HG03558 (cell line): ENCODE measurements around the gene SHC2.
A peak's percentile ranks its signal among the peaks of the same experiment; 100 is the strongest.

ENCODE experiments used
- ATAC-seq: cut with Tn5 transposase; IDR thresholded peaks from one replicate; pipeline ENCODE4 v1.9.1; 2021; ENCODE audit warnings: moderate number of reproducible peaks; ENCODE audit not compliant: unreplicated experiment; ENCODE audit errors: extremely low read depth

SHC2 gene

DNA sequence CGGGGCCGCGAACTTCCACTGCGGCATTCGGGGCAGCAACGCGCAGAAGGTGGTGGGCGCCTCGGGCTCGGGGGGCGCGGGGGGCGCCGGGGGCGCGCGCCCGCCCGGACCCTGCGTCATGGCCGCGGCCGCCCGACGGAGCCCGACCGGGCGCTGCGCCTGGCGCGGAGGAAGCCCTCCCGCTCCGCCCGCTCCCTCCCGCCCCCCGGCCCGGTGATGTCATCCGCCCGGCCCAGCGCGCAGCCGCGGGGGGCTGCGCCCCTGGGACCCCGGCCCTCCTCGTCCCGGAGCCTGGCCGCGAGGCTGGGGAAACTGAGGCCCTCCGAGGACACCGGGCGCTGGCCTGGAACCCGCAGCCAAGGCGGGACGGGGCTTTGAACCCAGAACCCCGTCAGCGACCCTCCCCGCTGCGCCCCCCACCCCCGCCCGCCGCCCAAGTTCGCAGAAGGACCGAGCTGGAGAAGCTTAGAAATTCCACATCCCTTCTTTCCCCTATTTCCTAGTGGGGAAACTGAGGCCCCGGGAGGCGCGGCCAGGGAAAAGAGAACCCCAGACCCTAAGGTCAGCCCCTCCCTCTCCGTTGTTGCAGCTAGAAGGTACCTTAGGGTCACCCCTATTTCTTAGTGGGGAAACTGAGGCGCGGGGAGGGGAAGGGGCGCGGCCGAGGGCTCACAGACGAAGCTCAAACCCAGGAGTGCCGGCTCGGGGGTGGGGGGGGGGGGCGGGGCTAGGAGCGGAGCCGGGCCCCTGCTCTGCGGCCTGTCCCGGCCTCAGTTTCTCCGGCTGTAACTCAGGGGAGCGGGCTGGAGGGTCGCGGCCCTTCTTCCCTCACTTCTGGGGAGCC is at the start of gene SHC2:
Gene SHC2 (minus strand): TSS at position 157 of the 844 bp plus-strand sequence. CDS start 37 bp downstream, at position 120.
- no peak for ATAC-seq

DNA sequence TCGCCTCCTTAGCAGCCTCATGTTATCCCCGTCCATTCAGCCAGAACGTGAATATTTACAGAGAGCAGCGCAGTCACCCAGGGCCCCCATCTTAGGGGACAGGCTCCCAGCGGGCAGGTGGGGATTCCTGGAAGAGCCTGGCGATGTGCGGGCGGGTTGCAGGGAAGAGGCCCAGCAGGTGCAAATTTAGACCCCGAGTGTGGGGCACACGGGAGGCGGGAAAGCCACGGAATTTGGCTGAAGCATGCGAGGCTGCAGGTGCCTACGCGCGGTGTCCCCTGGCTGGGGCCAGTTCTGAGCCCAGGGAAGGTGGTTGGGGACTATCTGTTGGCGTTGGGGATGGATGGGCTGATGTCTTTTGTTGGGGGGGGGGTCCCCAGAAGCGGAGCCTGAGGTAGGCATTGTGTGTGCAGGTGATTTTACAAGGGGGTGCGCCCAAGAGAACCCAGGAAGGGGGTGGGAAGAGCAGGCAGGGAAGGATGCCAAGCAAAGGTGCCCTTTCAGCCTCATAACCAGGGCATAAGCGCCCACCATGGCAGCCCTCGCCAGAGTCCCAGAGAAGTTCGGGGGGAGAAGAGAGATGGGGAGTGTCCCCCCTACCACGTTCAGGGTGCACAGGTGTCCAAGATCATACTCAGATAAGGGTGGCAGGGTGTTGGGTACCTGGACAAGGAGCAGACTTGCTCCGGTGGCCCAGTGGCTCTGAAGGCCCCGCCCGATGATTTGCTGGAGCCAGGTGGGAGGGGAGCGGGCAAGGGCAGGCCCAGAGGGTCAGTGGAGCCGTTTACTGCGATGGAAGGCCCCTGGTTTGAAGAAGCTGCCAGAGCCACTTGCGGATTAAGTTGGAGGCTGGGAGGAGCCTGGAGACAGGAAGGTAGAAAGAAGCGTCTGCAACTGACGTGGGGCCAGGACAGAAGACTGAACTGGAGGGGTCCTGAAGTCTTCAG is 47.6 kb upstream of the SHC2 start:
- no peak for ATAC-seq

DNA sequence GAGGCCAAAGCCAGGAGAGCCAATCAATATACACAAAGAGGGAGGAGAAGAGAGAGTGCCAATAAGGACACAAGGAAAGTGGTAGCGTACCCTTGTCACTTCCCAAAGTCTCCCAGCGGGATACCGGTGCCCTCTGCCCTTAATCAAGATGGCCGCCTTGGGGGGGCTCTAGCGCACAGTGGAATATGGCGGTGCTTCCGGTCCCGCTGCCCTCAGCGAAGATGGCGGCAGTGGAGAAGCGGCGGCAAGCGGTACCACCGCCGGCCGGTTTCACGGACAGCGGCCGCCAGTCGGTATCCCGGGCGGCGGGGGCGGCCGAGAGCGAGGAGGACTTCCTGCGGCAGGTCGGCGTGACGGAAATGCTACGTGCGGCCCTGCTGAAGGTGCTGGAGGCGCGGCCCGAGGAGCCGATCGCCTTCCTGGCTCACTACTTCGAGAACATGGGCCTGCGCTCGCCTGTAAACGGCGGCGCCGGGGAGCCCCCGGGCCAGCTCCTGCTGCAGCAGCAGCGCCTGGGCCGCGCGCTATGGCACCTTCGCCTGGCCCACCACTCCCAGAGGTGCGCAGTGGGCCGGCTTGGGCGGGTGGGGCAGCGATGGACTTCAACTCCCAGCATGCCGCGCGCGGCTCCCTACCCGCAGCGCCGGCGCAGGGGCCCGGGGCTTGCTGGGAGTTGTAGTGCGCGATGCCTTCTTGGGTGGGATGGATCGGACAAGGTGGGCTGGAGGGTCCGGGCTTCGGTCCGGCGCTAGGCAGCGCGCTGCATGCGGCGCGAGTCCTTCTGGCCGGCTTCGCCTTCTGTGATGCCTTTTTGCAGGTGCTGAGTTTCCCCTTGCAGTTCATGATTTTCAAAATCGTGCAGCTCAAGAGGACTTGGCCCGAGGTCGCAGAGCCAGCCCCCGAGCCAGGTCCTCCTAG is 46.7 kb upstream of the SHC2 start, which contains the start of gene TPGS1:
Gene TPGS1 (plus strand): TSS at position 212 of the 918 bp plus-strand sequence. CDS start 10 bp downstream, at position 222.
- ATAC-seq: peak; percentile 31

DNA sequence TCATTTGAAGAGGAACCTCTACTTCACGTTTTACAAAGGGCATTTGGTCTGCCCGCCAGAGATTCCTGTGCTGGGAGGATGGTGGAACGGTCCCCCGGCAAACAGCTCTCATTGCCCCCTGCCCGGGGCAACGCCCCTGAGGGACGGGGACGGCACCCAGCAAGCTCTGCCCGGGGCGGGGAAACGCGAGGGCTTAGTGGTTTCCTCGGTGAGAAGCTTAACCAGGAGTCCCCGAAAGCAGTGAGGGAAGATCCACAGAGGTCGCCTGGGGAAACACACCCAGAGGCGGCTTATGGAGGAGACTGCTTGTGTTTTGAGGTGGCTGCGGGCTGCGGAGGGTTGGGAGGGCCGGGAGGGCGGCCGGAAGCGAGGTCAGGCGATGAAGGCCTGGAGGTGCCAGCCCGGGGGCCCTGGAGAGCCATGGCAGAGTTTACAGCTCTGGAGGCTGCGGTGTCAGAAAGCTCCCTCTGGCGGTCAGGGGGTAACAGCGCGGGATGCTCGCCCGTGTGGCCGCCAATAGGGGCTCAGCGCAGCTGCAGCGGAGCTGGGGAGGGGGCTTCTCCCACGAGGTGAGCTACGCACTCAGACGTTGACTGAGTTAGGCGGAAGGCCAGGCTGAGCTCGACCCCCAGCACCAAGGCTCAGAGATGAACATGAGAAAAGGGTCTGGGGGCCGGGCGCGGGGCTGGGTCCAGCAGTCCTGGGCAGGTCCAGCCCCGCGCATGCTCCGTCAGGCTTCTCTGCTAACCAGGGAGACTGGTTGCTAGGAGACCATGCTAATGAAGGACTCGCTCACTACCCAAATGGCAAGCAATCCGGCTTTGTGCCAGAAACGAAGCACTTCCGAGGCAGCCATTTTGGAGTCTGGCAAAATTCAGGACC is 45.8 kb upstream of the SHC2 start:
- ATAC-seq: peak; percentile 36

DNA sequence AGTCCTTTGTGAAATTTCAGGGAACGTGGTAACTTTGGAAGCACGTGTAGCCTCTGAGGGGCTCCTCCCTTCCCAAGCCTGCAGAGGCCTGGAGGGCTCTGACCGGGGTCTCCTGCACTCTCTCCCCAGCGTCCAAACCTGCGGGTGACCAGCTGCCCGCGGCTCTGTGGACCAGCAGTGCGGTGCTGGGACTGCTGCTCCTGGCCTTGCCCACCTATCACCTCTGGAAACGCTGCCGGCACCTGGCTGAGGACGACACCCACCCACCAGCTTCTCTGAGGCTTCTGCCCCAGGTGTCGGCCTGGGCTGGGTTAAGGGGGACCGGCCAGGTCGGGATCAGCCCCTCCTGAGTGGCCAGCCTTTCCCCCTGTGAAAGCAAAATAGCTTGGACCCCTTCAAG is 43.8 kb upstream of the SHC2 start:
- no peak for ATAC-seq

GRCh38 chr19:501646-502045 is 40.8 kb upstream of the SHC2 start:
- ATAC-seq: no peak

DNA sequence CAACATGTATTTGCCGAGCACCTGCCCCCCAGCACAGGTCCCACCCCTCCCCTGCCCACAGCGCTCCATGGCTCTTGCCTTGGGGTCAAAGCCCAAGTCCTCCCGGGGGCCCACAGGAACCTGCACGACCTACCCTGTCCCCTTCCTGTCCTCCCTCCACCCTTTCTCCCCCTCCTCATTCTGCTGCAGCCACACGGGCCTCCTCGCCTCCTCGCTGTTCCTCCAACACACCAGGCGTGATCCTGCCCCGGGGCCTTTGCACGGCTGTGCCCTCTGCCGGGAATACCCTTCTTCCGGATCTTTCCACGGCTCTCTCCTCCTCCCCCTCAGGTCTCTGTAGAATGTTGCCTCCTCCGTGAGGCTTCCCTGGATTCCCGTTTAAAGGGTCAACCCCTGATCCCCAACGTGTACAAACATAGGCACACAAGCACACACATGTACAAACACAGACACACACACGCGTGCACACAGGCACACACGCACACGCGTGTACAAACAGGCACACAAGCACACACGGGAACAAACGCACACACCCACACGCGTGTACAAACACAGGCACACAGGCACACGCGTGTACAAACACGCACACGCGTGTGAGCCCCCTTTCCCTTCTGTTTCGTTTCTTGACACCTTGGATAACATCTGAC is 38.3 kb upstream of the SHC2 start:
- no peak for ATAC-seq

DNA sequence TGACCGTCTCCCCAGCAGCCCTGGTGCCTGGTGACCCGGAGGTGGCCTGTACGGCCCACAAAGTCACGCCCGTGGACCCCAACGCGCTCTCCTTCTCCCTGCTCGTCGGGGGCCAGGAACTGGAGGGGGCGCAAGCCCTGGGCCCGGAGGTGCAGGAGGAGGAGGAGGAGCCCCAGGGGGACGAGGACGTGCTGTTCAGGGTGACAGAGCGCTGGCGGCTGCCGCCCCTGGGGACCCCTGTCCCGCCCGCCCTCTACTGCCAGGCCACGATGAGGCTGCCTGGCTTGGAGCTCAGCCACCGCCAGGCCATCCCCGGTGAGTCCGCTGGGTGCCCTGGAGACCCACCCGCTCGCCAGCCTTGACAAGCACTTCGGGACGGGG is 37.7 kb upstream of the SHC2 start:
- ATAC-seq: no peak

DNA sequence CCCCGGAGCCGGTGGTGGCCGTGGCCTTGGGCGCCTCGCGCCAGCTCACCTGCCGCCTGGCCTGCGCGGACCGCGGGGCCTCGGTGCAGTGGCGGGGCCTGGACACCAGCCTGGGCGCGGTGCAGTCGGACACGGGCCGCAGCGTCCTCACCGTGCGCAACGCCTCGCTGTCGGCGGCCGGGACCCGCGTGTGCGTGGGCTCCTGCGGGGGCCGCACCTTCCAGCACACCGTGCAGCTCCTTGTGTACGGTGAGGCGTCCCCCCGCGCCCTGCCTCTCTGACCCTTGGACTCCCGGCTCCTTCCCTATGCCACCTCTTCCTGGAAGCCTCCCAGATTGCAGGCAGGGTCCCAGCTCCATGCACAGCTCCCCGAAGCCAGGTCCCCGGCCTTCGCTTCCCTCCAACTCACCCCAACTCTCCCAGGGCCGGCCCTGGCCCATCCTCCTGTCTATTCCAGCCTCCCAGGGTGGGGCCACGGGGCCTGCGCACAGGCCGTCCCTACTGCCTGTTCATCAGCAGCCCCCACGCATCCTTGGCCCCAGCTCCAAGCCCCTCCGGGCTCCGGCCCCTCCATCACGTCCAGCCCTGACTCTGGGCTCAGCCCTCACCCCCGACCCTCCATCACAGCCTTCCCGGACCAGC is 37.2 kb upstream of the SHC2 start:
- no peak for ATAC-seq

DNA sequence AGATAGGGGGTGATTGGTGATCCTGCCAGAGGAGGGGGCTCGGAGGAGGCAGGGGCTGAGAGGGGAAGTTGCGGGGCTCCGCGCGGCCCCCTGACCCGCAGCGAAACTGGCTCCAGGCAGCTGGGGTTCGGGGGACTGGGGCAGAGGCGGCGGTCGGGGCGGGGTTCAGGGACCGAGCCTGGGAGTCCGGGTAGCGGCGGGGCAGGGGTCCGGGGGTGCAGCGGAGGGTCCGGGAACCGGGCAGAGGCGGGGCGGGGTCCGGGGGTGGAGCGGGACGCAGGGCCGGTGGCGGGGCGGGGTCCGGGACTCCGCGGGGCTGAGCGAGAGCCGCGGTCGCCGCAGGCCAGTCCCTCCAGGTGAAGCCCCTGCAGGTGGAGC is 36.6 kb upstream of the SHC2 start:
- no peak for ATAC-seq

- no peak for ATAC-seq
Measured at GRCh38 chr19:496986-497385, 36.2 kb upstream of the SHC2 start.

GRCh38 chr19:496112-496665 is 35.4 kb upstream of the SHC2 start, which contains the start of gene MADCAM1:
TSS of gene MADCAM1 (plus strand) at chr19:496486. CDS start at chr19:496500, 14 bp downstream.
- ATAC-seq: no peak

DNA sequence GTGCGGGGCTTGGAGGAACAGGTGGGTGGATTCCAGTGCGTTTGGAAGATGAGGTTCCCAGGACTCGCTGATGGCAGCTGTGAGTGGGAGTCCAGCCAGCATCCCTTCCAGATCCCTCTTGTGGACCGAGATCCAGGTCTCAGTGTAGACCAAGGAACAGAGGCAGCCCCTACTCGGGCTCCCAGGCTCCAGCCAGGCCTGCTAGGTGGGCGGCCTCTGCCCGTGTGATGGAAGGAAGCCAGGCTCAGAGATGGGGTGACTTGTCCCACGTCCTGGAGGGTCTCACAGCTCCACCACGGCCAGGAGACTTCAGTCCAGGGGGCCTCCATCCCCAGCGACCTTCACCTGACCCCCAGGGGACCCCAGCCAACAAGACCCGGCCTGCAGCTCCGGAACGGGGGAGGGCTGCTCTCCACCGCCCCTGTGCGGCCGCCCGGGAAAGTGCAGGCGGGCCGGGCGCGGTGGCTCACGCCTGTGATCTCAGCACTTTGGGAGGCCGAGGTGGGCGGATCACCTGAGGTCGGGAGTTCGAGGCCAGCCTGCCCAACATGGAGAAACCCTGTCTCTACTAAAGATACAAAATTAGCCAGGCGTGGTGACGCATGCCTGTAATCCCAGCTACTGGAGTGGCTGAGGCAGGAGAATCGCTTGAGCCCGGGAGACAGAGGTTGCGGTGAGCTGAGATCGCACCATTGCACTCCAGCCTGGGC is 34.7 kb upstream of the SHC2 start:
- ATAC-seq: no peak

- ATAC-seq: no peak
Measured at GRCh38 chr19:495081-495401, 34.2 kb upstream of the SHC2 start.

GRCh38 chr19:494171-495080 is 33.6 kb upstream of the SHC2 start:
- ATAC-seq: no peak
